NAMALWA (cell line): ENCODE measurements around the gene SYTL3.
"Not testable (repeated sequence)": the region's sequence is repeated elsewhere in the genome, so short reads cannot be mapped to it uniquely, and the experiment has no call there.

Source experiments
- DNase-seq: peaks from one replicate; pipeline ENCODE4 v3.0.0-alpha.2; 2015; ENCODE audit warnings: low spot score

SYTL3 gene

DNA sequence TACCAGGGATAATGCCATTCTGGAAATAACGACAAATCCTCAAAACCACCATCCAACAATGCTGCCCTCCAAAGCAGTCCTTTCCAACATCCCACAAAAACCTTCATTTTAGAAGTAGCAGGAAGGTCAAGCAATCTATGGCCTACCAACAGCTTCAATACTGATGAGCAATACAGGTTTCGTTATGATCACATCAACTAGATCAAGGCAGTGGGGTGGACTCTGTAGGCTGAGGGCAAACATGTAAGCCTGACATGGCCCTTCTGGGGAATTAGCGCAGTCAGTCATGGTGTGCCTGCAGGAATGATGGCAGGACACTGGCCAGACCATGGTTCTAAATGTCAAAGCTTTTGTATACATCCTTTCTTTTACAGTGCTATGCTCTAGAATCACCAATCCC lies 127.7 kb downstream of the SYTL3 start:
- DNase-seq, result no peak

DNA sequence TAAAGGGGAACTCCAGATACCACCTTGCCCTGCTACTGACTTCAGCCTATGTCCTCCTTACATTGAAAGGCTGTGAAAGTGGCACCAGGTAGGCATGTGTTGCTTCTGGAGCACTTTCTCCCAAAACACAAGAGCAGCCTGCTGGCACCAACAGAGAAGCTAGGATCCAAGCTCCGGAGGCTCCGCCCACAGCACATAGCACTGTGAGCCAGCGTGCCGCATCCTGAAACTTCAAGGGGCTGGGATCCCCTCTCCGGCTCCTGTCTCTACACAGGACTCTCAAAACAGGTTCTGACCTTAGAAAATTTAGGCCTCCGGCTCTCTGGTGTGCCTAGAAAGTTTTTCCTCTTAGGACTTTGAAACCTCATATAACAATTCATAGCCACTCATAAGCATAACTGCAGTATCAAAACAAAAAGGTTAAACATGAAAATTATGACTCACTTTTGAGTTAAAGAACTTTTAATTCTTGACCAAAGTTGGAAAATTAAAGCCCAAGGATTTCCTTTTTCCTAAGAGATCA lies 128.2 kb downstream of the SYTL3 start:
- no peak for DNase-seq

DNA sequence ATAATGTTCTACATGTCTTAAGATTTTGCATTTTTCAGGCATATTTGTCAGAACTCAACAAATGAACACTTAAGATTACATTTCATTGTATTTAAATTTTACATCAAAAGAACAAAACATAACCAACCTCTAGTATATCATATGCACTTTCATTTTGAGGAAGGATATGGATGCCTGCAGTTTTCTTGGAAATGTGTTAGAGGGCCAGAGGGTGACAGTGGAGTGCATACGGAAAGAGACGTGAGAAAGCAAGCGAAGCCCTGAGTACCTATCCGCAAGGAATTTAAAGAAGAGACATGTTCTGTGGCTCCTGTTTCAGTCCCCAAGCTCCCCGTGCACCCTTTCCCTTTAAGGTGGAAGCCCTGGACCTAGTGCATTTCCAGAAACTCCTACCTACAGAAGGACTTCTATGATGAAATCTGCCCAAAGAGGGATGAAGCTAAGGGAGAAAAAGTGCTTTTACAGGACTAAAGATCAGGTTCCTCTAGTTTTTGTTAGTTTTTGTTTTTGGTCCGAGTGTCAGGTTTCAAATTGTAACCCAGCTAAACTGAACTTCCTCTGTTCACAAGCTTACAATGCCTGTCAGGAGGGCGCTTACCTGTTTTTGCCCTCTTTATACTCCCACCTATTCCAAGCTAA lies 130.5 kb downstream of the SYTL3 start:
- no peak for DNase-seq

DNA sequence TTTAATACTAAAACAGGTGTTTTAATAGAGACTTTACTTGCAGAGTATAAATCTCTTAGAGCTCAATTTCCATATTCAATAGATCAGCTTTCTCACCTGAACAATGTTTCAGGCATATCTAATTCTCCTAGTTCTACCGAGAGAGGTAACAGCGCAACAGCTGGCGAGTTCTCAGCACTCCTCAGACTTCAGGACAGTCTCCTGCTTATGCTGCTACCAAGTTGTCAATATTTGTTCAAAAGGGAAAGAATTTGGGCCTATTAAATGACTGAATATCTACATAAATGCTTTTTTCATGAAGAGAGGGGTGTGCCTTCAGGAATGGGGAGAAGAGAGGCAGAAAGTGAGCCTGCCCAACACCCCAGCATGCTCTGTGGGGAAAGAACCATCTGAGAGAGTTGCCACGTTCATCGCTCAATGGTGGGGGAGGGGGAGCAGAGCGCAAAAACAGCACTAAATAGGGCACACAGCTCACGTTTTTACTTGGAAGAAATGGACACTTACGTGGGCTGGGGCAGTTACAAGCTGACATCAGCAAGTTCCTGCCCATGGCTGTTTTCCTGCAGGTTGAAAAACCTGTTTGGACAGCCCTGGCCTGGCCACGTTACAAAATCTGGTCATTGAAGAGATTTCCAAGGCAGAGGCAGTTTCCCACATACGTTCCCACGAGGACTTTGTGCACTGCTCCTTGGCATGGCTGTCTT lies 131.3 kb downstream of the SYTL3 start:
- DNase-seq, result no peak

DNA sequence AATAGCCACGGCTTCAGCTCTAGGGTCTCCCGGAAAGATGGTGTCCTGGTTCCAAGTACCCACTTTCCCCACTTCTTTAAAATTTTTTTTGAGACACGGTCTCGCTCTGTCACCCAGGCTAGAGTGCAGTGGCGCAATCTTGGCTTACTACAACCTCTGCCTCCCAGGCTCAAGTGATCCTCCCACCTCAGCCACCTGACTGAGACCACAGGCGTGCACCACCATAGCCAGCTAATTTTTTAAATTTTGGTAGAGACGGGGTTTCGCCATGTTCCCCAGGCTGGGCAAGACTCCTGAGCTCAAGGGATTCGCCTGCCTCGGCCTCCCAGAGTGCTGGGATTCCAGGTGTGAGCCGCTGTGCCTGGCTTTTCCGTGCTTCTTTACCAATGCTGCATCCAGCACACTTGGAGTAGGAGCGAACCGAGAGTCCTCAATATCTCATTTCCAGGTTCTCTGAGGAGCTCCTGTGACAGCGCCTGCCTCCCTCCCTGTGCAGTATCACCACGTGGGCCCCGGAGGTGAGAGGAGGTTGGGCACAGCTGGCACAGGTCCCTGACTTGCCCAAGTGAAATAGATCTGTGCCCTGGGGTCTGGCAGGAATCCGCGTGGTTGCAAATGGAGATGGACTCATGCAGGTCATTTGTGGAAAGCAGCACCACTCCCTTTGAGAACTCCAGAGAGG lies 132.0 kb downstream of the SYTL3 start:
- no peak for DNase-seq

DNA sequence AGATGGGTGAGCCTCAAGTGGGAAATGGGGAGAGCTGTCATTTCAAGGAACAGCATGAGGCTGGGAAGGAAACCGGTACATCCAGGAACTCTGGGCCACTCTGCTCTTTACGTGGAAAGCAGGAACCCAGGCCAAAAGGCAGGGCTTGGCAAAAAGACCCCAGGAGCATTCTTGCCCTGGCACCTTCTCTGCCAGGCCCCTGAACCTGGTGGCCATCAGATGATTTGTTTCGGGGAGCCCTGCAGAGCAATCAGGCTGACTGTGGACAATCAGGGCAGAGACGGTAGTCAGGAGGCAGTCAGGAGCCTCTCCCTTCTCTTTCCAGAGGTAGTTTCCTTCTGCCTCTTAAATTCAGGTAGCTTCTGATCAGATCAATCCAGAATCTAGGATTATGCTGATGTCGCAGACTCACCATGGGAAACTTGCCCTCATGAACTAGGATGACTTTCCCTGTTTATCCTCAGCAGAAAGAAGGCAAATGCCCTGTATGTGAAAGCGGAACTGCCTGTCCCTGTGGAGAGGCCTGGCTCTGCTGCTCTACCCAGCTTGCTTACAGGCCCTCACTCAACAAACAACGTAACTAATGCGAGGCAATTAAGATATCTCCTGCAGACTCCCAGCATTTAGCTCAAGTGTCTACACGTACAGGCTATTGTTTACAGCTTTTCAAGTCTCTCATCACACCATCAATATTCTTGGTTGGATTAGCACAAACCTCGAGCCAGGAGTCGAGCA lies 132.7 kb downstream of the SYTL3 start:
- no peak for DNase-seq

DNA sequence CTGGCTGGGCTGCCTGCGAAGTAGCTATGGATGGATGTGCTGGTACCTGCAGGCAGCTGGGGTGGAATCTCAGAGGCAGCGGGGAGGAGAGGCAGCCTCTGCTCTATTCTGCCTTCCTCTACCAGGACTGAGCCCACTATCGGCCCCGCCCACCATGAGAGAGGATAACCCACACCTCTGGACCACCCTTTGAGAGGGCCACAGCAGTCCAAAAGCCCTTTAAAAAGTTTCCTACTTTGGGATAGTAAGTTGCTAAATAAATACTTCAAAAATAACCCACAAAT lies 133.3 kb downstream of the SYTL3 start:
- no peak for DNase-seq

DNA sequence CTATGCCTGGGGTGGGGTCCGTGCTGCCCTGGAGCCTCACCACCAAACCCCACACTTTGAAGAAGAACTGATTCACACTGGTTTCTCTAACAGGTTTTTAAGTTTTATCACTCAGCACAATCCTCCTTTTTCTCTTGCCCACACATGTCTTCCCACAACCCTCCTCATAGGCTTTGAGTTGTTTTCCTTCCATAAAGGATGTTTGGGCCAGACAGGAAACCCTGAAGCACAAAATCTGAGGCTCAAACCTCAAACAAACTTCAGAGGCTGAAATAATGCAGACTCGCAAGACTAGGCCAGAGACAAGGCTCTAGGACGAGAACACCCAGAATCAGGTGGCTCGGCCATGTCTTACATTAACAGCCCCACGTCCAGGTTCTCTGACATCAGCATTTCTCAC lies 134.0 kb downstream of the SYTL3 start:
- no peak for DNase-seq

DNA sequence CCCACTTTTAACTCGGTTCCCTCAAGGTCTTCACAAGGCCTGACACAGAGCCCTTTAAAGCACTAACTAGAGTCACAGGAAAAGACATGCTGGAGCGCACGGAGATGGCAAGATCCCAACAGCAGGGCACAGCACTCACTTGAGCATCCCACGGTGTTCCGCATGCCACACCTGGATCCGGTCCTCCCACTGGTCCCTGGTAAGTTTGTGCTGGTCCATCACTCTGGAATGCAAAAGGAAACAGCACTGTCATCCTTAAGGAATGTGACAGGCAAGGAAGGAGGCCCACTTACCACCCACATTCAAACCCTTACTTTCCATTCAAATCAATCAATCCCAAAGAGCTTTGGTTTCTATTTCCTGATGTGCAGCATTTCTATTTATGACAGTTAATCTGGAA lies 134.7 kb downstream of the SYTL3 start:
- DNase-seq, result no peak

DNA sequence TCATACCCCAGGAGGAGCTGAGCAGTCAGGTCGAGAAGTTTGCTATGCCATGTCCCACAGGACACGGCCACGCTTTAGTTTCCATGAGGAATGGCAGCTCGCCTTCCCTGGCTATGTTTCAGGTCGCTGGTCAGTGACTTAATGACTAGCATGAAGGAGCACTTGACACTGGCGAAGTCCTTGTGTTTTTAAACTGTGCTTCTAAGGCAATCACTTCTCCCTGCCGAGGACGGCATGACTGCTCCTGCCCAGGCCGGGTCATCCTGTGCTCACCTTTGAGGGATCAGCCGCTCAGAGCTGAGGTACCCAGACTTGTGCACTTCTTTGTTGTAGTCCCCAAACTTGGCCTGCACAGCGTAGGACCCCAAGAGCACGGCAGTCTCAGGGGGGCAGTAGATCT lies 135.2 kb downstream of the SYTL3 start:
- no peak for DNase-seq

DNA sequence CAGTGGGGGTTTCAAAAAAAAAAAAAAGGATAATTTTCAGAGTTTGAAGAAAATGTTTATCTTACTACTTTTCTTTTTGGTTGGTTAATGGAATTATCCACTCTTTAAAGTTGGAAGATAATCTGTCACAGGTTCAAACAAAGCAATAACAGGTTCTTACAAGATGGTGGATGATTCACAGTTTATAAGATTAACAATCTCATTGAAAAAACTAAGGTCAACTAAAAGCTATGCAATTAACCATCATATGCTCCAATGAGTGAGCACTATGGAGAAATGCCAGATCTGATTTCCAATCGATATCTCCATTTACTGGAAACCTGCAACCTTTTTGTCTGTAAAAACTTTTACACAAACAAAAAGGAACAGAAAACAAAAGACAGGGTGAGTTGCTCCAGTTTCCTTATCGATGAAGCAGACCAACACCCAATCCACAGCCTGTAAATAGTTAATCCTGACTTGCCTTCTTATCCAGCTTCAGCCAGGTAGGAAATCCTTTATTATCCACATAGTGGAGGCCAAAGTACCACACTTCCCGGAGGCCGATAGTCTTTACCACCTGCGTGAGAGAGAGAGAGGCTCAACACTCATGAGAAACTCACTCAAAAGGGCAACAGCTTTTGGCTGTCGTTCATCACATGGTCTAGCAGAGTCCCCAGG lies 136.9 kb downstream of the SYTL3 start:
- DNase-seq, result no peak

DNA sequence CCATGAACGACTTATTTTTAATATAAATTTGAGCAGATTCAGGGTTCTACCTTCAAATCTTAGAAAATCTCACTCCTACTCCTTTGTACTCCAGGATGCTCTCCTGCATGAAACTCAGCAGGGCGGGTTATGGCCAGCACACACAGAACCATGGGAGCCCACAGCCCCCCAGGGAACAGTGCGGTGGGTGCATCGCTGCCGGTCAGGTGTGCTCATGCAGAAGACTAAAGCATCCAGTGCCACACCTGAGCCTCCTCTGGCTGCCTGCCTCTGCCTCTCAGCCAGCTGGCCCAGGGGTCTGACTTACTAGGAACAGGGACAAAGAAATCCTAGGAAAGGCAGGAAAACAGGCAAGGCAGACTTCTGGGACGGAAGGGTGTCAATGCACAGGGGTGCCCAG lies 137.5 kb downstream of the SYTL3 start:
- no peak for DNase-seq

DNA sequence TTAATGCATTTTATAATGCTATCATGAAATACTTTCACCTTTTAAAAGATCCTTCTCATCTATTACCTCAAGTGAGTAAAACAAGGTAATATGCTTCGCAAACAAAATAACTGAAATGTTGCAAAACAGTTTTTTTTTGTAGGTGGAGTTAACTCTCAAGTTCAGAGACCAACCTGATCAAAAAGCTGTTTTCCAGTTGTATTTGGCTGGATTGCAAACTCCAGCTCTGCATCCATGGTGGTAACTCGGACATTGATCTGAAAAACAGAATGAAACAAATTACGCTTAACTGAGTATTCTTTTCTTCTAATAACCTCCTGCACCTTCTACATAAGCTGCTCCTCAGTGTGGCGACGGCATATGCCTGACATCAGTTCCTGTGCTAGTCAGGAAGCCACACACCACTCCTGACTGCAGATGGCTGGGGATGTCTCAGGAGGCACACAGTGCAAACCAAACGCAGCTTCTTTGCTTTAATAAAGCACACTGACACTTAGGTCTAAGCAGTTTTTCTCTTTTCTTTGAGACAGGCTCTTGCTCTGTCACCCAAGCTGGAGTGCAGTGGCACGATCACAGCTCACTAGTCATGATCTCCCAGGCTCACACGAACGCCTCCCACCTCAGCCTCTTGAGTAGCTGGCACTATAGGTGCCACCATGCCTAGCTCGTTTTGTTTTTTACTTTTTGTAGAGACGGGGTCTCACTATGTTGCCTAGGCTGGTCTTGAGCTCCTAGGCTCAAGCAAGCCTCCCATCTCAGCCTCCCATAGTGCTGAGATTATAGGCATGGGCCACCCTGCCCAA lies 139.5 kb downstream of the SYTL3 start:
- DNase-seq, result peak; percentile 30

DNA sequence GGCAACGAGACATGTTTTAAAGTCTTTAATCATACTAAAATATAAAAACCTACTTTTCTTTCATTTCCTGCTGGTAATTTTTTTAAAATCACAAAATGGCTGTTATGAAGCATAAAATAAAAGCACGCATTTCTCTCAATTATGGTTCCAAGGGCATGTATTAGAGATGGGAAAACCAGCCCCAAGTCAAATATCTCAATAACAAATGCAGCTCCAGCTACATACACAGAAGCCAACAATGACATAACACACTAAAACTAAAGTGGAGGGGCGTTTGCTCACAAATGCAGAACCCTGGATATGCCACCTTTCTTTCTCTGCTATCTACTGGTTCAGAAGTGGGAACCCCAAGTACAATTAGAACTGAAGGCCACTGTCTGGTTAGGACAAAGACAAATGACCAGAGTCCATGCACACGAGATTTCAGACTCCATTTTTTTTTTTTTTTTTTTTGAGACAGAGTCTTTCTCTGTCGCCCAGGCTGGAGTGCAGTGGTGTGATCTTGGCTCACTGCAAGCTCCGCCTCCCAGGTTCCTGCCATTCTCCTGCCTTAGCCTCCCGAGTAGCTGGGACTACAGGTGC lies 141.5 kb downstream of the SYTL3 start:
- no peak for DNase-seq

DNA sequence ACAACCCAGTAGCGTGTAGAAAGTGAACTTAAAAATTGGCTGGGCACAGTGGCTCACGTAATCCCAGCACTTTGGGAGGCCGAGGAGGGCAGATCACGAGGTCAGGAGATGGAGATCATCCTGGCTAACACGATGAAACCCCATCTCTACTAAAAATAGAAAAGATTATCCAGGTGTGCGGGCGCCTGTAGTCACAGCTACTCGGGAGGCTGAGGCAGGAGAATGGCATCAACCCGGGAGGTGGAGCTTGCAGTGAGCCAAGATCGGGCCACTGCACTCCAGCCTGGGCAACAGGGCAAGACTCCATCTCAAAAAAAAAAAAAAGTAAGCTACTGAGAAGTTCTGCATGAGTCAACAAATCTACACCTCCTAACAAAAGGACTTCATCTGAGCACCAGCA lies 142.7 kb downstream of the SYTL3 start:
- DNase-seq, result not testable (repeated sequence)

DNA sequence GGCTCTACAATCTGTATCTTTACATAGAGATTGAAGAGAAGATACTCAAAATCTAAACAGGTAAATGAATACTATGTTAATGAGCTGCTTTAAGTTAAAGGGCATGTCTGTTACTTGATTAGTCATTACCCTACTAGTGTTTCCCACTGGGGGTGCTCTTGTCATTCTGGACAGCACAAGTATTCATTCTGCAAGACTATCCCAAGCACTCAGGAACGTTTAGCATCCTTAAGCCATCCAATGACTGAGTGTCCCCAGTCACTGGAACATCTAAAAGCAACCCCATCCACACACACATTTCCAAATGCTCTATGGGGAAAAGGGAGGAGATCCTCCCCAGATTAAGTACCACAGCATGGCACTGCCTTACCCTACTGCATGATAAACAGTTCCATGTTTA lies 143.6 kb downstream of the SYTL3 start:
- DNase-seq, result peak; percentile 64

DNA sequence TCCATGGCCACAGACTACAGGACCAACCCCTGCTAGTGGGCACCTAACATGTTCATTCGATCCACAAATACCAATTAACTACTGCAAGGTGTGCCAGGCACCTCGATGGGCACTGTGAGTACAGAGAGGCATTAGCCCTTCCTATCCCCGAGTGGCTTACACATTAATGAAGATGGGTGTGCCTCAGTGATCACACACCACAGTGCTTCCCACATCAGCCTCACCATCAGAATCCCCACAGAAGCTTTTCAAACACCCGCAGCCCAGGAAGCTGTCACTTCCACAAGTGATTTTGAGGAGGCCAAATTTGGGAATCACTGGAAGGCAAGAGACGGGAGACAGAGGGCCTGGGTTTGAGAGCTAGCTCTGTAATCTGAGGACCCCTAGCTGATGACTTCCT lies 145.7 kb downstream of the SYTL3 start:
- DNase-seq, result no peak

DNA sequence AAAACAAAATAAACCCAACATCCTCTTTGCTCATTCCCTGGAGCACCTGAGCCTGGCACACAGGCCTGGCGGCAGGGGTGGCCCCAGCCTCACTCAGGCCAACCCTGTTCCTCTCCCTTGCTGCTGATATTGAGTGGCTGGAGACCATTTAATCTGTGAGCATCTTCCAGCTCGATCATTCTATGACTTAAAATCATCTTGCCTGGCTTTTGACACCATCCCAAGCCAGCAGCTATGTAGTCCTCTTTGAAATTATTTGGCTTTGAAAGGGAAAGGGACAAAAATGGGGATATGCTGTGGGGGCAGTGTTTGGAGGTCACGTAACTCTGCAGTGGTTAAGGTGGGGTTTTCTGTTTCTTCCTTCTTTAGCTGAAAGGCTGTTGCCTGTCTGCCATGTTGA lies 146.5 kb downstream of the SYTL3 start:
- DNase-seq, result no peak

DNA sequence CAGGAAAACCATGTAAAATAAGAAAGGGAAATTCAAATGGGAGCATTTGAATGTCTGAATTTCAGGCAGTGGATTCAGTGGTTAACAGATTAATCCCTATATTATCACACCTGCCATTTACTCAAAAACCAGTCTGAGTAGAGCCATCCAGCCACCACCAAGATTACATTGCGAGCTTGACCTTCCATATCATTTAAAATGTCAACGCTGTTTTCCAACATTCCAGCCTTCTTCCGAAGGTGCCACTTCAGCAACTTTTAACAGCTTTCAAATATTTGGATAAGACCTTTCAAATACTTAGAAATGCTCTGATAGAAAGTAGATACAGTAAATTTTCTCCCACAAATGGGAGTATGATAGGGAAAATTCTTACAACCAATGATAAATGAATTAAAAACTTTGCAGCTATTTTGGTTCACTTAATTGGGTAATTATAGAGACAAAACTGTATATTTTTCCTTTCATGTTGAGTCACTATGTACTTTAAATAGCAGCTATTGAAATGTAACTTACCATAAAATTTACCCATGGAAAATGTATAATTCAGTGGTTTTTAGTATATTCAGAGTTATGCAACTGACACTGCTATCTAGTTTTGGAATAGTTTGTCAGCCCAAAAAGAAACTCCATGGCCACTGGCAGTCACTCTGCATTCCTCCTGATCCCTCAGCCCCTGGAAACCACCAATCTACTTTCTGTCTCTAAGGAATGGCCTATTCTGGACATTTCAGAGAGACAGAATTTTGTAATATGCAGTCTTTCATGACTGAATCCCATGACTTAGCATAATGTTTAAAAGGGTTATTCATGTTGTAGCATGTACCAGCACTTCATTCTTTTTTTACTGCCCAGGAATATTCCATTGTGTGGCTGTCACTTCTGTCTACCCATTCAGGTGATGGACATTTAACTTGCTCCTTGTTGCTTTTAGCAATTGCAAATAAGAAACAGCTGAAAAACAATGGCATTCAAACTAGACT lies 147.8 kb downstream of the SYTL3 start:
- no peak for DNase-seq

DNA sequence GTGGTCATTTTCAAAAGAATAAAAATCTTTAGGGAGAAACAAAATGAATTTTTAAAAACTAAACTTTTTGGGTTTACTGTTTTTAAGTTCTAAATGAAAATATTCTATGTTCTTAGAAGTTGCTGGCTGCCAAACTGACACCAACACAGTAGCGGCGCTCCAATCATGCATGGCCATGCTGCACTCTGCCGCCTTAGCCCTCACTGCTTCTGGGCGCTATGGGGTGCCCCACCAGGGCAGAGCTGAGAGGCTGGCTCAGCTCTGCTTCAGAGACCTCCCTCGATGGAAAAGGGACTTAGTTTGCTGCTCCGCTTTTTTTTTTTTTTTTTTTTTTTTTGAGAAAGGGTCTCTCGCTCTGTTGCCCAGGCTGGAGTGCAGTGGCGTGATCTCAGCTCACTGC lies 148.5 kb downstream of the SYTL3 start:
- peak; percentile 31 for DNase-seq
